ENCODE results near the gene UBE2L3. TPM values are rescaled to one million over a fixed set of nuclear protein-coding genes. Genes with fewer than 3 reads are reported as not detected.
"Not testable (repeated sequence)": the region's sequence is repeated elsewhere in the genome, so short reads cannot be mapped to it uniquely, and the experiment has no call there.

Gene UBE2L3
- total RNA-seq, 1 donor from 2014 or later = 40.8 TPM

- intact Hi-C loops (cut with DNase I) = no loop called here
These were observed 2.1 kb downstream of the UBE2L3 start for GRCh38 chr22:21569459-21570170.

DNA sequence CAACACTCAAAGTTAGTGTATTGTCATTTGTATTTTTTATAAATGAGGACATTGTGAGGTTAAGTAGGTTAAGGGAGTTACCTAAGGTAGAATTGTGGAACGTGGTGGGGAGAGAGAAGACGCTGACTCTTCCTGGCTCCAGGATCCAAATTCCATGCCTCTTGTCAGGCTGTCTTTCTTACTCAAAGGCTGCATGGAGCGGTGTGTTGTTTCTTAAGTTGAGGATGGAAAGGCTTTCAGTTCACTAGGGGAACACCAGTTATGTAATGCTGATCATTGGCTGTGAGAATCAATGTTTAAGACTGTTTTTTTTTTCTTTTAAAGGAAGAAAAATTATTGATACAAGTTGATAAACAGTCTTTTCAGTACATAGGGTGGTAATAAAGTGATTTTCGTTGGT lies 2.9 kb downstream of the UBE2L3 start:
- intact Hi-C loops (cut with DNase I) = no loop called here
- no peak for ATAC-seq
- no peak for DNase-seq (ENCODE audit: low spot score)

More at GRCh38 chr22:21569459-21570170, 2.1 kb downstream of the UBE2L3 start:
- ATAC-seq = no peak
- no peak for DNase-seq (ENCODE audit: low spot score)

GRCh38 chr22:21571679-21572078 lies 4.2 kb downstream of the UBE2L3 start:
- intact Hi-C loops (cut with DNase I) = no loop called here
- DNase-seq (ENCODE audit: low spot score) (no peak), ATAC-seq (no peak)

DNA sequence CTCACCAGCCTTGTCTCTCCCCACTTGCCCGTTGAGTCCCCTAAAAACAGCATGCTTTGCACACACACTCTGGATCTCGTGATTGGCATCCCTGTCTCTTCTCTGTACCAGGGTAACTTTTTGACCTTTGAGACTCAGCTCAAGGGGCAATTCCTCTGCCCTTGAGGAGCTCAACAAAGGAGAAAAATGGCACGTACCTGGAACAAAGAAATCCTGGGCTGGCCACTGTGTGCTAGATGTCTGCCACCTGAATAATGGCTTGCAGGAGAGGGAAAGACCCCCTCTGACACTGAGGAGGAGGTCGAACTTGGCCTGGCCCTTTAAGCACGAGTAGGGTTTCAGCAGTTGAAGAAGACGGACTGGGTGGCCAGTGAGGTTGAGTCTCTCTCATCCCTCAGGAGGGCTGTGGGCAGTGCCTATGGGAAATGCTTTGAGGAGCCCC lies 5.8 kb downstream of the UBE2L3 start:
- intact Hi-C loops (cut with DNase I) = no loop called here
- DNase-seq (ENCODE audit: low spot score) (no peak), ATAC-seq (no peak)

- ATAC-seq (no peak), DNase-seq (ENCODE audit: low spot score) (no peak)
- intact Hi-C loops (cut with DNase I) = no loop called here
These were observed 6.4 kb downstream of the UBE2L3 start for GRCh38 chr22:21573750-21574494.

DNA sequence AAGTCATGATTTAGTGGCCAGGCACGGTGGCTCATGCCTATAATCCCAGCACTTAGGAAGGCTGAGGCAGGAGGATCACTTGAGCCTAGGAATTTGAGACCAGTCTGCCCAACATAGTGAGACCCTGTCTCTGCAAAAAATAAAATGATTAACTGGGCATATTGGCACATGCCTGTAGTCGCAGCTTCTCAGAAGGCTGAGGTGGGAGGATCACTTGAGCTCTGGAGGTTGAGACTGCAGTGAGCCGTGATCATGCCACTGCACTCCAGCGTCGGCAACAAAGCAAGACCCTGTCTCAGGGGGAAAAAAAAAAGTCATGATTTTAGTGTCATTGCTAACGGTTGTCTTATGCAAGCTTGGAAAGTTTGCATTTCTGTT lies 11.9 kb downstream of the UBE2L3 start:
- ATAC-seq = no peak
- intact Hi-C loops (cut with DNase I) = no loop called here
- no peak for DNase-seq (ENCODE audit: low spot score)

DNA sequence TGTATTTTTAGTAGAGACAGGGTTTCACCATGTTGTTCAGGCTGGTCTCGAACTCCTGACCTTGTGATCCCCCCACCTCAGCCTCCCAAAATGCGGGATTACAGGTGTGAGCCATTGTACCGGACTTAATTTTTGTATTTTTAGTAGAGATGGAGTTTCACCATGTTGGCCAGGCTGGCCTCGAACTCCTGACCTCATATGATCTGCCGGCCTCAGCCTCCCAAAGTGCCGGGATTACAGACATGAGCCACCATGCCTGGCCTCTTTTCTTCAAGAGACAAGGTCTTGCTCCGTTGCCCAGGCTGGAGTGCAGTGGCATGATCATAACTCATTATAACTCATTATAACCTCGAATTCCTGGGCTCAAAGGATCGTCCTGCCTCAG lies 13.1 kb downstream of the UBE2L3 start:
- ATAC-seq; intact Hi-C loops (cut with DNase I); DNase-seq (ENCODE audit: low spot score): not testable (repeated sequence)

GRCh38 chr22:21581009-21581713 lies 13.6 kb downstream of the UBE2L3 start:
- ATAC-seq; DNase-seq (ENCODE audit: low spot score); intact Hi-C loops (cut with DNase I): not testable (repeated sequence)

- ATAC-seq (no peak), DNase-seq (ENCODE audit: low spot score) (no peak)
- intact Hi-C loops (cut with DNase I) = no loop called here
These were observed 15.6 kb downstream of the UBE2L3 start for GRCh38 chr22:21582801-21583740.

GRCh38 chr22:21585389-21585788 lies 17.9 kb downstream of the UBE2L3 start:
- intact Hi-C loops (cut with DNase I) = no loop called here
- no peak for DNase-seq (ENCODE audit: low spot score)
- no peak for ATAC-seq

- intact Hi-C loops (cut with DNase I) = no loop called here
- peak; percentile 57 for ATAC-seq
- no peak for DNase-seq (ENCODE audit: low spot score)
These were observed 20.5 kb downstream of the UBE2L3 start for GRCh38 chr22:21587803-21588611.

DNA sequence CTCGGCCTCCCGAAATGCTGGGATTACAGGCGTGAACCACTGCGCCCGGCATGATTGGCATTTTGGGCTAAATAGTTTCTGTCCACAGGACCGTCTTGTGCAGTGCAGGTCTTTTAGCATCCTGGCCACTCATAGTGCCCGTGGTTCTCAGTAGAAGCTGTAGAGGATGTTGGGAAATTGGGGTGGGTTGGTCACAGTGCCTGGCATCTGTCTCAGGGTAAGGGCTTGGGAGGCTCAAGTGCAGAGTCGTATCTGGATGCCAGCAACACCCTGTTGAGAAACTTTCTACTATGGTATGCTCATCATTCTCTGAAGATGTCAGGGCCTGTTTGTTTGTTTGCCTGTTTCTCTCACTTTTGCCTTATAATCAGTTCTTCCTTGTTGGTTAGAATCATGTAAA lies 21.9 kb downstream of the UBE2L3 start:
- DNase-seq (ENCODE audit: low spot score) (no peak), ATAC-seq (no peak)
- intact Hi-C loops (cut with DNase I) = no loop called here

DNA sequence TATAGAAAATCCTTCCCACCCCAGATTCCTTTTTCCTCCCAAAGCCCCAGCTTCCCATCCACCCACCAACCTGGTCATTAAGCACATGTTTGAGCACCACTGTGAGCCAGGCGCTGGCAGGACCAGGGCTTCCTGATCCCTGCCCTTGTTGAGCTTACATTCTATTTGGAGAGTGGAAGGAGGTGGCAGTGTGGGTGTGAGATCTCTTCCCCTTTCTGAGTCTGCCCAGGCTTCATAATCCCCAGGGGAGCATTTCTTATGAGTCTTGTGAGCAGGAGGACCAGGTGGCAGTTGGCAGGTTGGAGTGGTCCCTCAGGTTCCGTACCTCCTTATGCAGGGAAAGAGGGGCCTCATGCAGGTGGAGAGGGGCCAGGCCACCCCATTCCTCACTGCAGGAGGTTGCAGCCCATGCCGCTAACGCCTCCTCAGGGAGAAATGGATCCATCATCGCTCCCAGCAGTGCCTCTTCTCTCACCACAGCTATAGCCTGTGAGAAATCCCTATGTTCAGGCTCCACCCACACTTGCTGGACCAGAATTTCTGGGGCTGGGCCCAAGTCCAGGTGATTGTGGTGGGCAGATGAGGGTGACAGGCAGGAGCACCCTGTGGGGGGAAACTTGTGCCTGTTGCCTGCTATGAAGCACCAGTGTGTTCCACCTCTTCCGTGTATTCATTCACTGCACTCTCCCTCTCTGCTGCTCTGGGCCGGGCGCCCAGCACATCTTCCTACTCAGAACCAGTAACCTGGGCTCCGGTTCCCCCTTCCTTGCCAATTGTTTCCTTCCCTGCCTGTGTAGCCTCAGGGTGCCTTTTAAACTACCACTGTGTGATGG lies 23.5 kb downstream of the UBE2L3 start:
- ATAC-seq = no peak
- intact Hi-C loops (cut with DNase I) = no loop called here
- DNase-seq (ENCODE audit: low spot score) = no peak

DNA sequence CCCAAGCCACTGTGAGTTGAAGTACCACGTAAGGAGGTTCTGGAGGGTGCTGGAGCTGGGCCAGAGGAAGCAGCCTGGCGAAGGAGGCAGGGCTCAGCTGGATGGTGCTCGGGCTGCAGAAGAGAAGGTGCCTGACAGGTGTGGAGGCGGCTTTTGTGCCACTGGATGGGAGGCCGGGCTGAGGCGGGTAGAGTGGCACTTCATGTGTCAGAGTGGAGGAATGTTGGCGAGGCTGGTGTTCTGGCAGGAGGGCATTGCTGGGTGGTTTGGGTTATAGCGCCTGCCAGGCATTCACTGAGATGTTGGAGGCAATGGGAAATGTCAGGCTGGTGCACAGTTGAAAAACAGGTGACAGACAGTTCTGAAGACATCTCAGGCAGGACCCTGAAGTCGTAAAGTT lies 24.2 kb downstream of the UBE2L3 start:
- intact Hi-C loops (cut with DNase I) = no loop called here
- no peak for DNase-seq (ENCODE audit: low spot score)
- no peak for ATAC-seq

GRCh38 chr22:21592422-21592821 lies 24.9 kb downstream of the UBE2L3 start:
- no peak for ATAC-seq
- DNase-seq (ENCODE audit: low spot score) = no peak
- intact Hi-C loops (cut with DNase I) = no loop called here

GRCh38 chr22:21593406-21594232 lies 26.1 kb downstream of the UBE2L3 start:
- DNase-seq (ENCODE audit: low spot score) = no peak
- intact Hi-C loops (cut with DNase I) = no loop called here
- no peak for ATAC-seq

Measured in sciatic nerve (tissue), 2 donors.